Mucosa of descending colon (tissue), 3 donors: ENCODE measurements around the gene STEAP1B. TPM values are rescaled to one million over a fixed set of nuclear protein-coding genes. Genes with fewer than 3 reads are reported as not detected.

Experiments
- ATAC-seq: fragments of 200-7000 bp; cut with Tn5 transposase; one replicate; pipeline ENCODE4 v1.9.1; 2020; ENCODE audit warnings: mild to moderate bottlenecking, moderate library complexity
- DNase-seq, 3 donors: peaks; one replicate each; pipeline ENCODE4 v3.0.0-alpha.2; 2020
- H3K36me3 ChIP-seq: fragments of 200-600 bp; one replicate; pipeline ENCODE4 v1.8.0; 2021; ENCODE audit warnings: low read depth, mild to moderate bottlenecking
- H3K4me1 ChIP-seq: fragments of 200-600 bp; one replicate; pipeline ENCODE4 v1.8.0; 2021; ENCODE audit warnings: low read depth, mild to moderate bottlenecking
- H3K4me3 ChIP-seq: fragments of 200-600 bp; one replicate; pipeline ENCODE4 v1.8.0; 2021; ENCODE audit warnings: mild to moderate bottlenecking
- H3K9me3 ChIP-seq: fragments of 200-600 bp; one replicate; pipeline ENCODE4 v1.8.0; 2021; ENCODE audit warnings: mild to moderate bottlenecking
- intact Hi-C, 2 donors: fragments of 100-400 bp; cut with DNase I in 1 of 2; cut with micrococcal nuclease in 1 of 2; formaldehyde crosslinking; loops; one replicate each; pipeline versions ENCODE4 v1.11.0 to v1.11.1; 2022; cut with DNase I, micrococcal nuclease
- total RNA-seq, 3 donors: library from RNA; stranded (reverse); fragmentation: NEBNext Ultra II Directional in 2 of 3; extraction: Animal tissue kit (Norgen Biotek cat#: 25700) in 2 of 3; gene quantifications; one replicate each; pipeline versions ENCODE4 v1.2.1 to v1.2.4, GENCODE V29; 2021 to 2023
- TF ChIP-seq, protein P1 (sequence below): fragments of 200-600 bp; IDR thresholded peaks from one replicate; pipeline ENCODE4 v1.8.0; 2022; ENCODE audit warnings: antibody characterized with exemption, mild to moderate bottlenecking
- donor health status: DM: no; HTN: no; CAD: no; lungs with moderate emphysema.
- donor health status: DM: no; HTN: no; CAD: no.
- donor health status: DM: no; HTN: yes; CAD: no.

Gene STEAP1B
- total RNA-seq, 3 donors from 2014 or later = 0.77 to 1.0 TPM; not detected in 1

GRCh38 chr7:22447762-22448161 lies 52.2 kb downstream of the STEAP1B start:
- DNase-seq (no peak), ATAC-seq (no peak)
- TF ChIP-seq, protein P1, sequence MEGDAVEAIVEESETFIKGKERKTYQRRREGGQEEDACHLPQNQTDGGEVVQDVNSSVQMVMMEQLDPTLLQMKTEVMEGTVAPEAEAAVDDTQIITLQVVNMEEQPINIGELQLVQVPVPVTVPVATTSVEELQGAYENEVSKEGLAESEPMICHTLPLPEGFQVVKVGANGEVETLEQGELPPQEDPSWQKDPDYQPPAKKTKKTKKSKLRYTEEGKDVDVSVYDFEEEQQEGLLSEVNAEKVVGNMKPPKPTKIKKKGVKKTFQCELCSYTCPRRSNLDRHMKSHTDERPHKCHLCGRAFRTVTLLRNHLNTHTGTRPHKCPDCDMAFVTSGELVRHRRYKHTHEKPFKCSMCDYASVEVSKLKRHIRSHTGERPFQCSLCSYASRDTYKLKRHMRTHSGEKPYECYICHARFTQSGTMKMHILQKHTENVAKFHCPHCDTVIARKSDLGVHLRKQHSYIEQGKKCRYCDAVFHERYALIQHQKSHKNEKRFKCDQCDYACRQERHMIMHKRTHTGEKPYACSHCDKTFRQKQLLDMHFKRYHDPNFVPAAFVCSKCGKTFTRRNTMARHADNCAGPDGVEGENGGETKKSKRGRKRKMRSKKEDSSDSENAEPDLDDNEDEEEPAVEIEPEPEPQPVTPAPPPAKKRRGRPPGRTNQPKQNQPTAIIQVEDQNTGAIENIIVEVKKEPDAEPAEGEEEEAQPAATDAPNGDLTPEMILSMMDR = no peak
- intact Hi-C loops = no loop called here
- H3K9me3 ChIP-seq = no peaks in the 10 kb centered on the region
- H3K4me1 ChIP-seq = peaks cover 26% of the 10 kb centered on the region
- no peaks in the 10 kb centered on the region for H3K36me3 ChIP-seq
- H3K4me3 ChIP-seq = no peak overlapping the region

- no peak overlapping the region for H3K4me3 ChIP-seq
- no peak for ATAC-seq
- no peaks in the 10 kb centered on the region for H3K36me3 ChIP-seq
- no peak for DNase-seq
- intact Hi-C loops = no loop called here
- H3K9me3 ChIP-seq = no peaks in the 10 kb centered on the region
- peaks cover 29% of the 10 kb centered on the region for H3K4me1 ChIP-seq
- TF ChIP-seq, protein P1 = no peak
Observed at GRCh38 chr7:22447008-22447407, 53.0 kb downstream of the STEAP1B start.

DNA sequence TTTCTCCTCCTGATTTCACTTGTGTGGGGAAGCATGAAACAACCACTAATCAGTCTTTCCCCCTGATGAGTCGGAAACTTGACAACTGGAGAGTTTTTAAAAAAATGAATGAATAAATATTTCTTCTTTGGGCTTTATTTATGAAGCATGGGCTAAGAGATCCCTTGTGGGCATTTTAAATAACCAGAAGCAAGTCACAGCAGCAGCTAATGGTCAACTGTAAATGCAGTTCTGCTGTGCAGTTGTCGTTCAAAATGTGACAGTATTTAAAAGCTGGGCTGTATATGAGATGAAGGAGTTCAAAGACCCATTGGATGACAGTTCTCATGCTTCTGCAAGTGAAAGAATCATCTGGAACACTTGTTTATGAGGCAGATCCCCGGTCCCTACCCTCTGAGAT lies 54.1 kb downstream of the STEAP1B start:
- Histone ChIP-seq H3K4me1 (peaks cover 29% of the 10 kb centered on the region), H3K36me3 (no peaks in the 10 kb centered on the region), H3K4me3 (no peak overlapping the region), H3K9me3 (no peaks in the 10 kb centered on the region)
- ATAC-seq (no peak), DNase-seq (no peak)
- TF ChIP-seq, protein P1 = no peak
- intact Hi-C loops = no loop called here

GRCh38 chr7:22445140-22445743 lies 54.7 kb downstream of the STEAP1B start:
- intact Hi-C loops = no loop called here
- peaks cover 29% of the 10 kb centered on the region for H3K4me1 ChIP-seq
- DNase-seq (peak; percentile 62 to 91 (median 79)), ATAC-seq (peak; percentile 79)
- H3K36me3 ChIP-seq = no peaks in the 10 kb centered on the region
- TF ChIP-seq, protein P1 = no peak
- no peak overlapping the region for H3K4me3 ChIP-seq
- no peaks in the 10 kb centered on the region for H3K9me3 ChIP-seq

- Histone ChIP-seq H3K4me3 (no peak overlapping the region), H3K36me3 (no peaks in the 10 kb centered on the region), H3K4me1 (peaks cover 29% of the 10 kb centered on the region), H3K9me3 (no peaks in the 10 kb centered on the region)
- peak in 2 of 3 donors; percentile 46 to 67 for DNase-seq
- intact Hi-C loops = no loop called here
- TF ChIP-seq, protein P1 = no peak
- ATAC-seq = peak; percentile 64
Observed at GRCh38 chr7:22444181-22444971, 55.6 kb downstream of the STEAP1B start.
